ENCODE measurements around the gene GSTA4. TPM values are rescaled to one million over a fixed set of nuclear protein-coding genes. Genes with fewer than 3 reads are reported as not detected.
"Not testable (repeated sequence)": the region's sequence is repeated elsewhere in the genome, so short reads cannot be mapped to it uniquely, and the experiment has no call there.

Gene GSTA4
- total and polyA plus RNA-seq, 12 donors = 9.4 to 16.3 (median 12.0) TPM

DNA sequence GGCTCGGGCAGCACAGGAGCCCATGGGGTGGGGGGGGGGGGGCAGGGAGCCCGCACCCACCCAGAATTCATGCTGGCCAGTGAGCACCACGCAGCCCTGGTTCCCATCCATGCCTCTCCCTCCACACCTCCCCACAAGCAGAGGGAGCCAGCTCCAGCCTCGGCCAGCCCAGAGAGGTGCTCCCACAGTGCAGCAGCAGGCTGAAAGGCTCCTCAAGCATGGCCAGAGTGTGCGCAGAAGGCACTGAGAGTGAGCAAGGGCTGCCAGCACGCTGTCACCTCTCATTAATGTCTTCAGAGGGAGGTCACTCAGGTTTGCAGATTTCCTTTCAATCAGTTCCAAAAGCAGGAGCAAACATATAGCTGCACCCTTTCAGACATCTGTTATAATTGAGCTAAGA lies 32.4 kb downstream of the GSTA4 start:
- TF ChIP-seq, protein P1, sequence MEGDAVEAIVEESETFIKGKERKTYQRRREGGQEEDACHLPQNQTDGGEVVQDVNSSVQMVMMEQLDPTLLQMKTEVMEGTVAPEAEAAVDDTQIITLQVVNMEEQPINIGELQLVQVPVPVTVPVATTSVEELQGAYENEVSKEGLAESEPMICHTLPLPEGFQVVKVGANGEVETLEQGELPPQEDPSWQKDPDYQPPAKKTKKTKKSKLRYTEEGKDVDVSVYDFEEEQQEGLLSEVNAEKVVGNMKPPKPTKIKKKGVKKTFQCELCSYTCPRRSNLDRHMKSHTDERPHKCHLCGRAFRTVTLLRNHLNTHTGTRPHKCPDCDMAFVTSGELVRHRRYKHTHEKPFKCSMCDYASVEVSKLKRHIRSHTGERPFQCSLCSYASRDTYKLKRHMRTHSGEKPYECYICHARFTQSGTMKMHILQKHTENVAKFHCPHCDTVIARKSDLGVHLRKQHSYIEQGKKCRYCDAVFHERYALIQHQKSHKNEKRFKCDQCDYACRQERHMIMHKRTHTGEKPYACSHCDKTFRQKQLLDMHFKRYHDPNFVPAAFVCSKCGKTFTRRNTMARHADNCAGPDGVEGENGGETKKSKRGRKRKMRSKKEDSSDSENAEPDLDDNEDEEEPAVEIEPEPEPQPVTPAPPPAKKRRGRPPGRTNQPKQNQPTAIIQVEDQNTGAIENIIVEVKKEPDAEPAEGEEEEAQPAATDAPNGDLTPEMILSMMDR (IDR thresholded peaks at IDR 0.05) = no peak
- WGBS, 2 donors = 72 to 74% methylated on average over 6 of the region's 6 CpGs
- no peak for DNase-seq
- Histone ChIP-seq H3K27me3 (no peaks in the 10 kb centered on the region), H3K4me3 (no peak overlapping the region), H3K4me1 (no peaks in the 10 kb centered on the region), H3K27ac (no peak overlapping the region), H3K36me3 (no peaks in the 10 kb centered on the region), H3K9me3 (peaks cover 0 to 12% (median 0%) of the 10 kb centered on the region in 11 donors)
- ATAC-seq = no peak
- intact Hi-C loops (cut with DNase I) = no loop called here

GRCh38 chr6:52961022-52961421 lies 34.1 kb downstream of the GSTA4 start:
- intact Hi-C loops (cut with DNase I); ATAC-seq; DNase-seq; H3K4me3 ChIP-seq; H3K27ac ChIP-seq; H3K4me1 ChIP-seq; H3K36me3 ChIP-seq; H3K27me3 ChIP-seq: not testable (repeated sequence)
- WGBS, 2 donors = 71 to 77% methylated on average over 10 of the region's 10 CpGs
- peaks cover 0 to 12% (median 0%) of the 10 kb centered on the region in 11 donors for H3K9me3 ChIP-seq

DNA sequence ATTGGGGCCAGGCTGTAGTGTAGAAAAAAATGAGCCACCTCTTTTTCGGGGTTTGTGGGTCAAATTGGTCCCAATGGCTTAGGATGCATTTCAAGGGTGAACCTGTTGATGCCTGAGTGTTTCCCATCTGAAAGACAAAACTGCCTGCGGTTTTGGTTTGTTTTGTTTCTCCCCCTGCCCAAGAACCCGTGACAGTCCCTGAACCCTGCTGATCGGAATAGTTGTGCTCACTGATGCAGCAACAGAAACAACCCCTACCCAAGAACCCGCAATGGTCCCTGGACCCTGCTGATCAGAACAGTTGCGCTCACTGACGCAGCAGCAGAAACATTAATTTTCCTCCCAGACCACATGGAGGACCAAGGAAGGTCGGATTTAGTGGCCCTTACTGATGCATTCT lies 34.9 kb downstream of the GSTA4 start:
- DNase-seq; intact Hi-C loops (cut with DNase I); H3K4me1 ChIP-seq; H3K27ac ChIP-seq; H3K27me3 ChIP-seq; H3K36me3 ChIP-seq; H3K4me3 ChIP-seq; ATAC-seq: not testable (repeated sequence)
- peaks cover 0 to 12% (median 0%) of the 10 kb centered on the region in 11 donors for H3K9me3 ChIP-seq
- 82% methylated on average over 8 of the region's 8 CpGs for WGBS, 2 donors

DNA sequence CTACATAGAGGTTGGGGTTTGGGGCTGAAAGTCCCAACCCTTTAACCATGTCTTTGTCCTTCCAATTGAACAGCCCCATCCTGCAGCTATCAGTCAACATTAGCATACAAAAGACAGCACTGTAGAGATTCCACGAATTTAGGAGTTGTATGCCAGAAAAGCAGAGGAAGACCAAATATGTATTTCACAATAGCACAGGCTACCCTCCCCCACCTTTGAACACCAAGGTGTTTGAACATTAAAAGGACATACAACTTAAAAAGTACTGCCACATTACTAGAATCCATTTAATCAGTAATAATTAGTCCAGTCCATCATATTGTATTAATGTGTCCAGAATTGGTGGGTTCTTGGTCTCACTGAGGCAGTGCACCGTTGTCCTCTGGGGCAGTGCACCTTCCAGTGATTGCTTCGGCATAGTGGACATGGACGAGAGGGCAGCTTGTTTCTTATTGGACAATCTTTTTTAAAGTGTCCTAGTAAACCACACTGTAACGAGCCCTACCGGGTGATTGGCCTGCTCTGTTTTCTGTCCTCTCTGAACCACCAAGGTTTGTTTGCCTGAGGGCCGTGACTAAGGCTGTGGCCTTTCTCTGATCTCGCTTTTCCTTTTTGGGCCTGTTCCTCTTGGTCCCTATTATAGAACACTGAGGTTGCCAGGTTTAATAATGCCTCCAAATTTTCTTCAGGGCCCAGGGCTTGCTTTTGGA lies 36.4 kb downstream of the GSTA4 start:
- no peak for DNase-seq
- no peaks in the 10 kb centered on the region for H3K27me3 ChIP-seq
- no peak for ATAC-seq
- no peaks in the 10 kb centered on the region for H3K36me3 ChIP-seq
- WGBS, 2 donors = 64 to 78% methylated on average over 8 of the region's 8 CpGs
- TF ChIP-seq, protein P1 (IDR thresholded peaks at IDR 0.05) = no peak
- no peaks in the 10 kb centered on the region for H3K4me1 ChIP-seq
- H3K27ac ChIP-seq = no peak overlapping the region
- peaks cover 0 to 12% (median 0%) of the 10 kb centered on the region in 11 donors for H3K9me3 ChIP-seq
- H3K4me3 ChIP-seq = no peak overlapping the region
- intact Hi-C loops (cut with DNase I) = no loop called here

- no peak overlapping the region for H3K27ac ChIP-seq
- H3K4me3 ChIP-seq = no peak overlapping the region
- no peaks in the 10 kb centered on the region for H3K27me3 ChIP-seq
- DNase-seq (no peak), ATAC-seq (no peak)
- no peaks in the 10 kb centered on the region for H3K36me3 ChIP-seq
- WGBS, 2 donors = 76 to 90% methylated on average over 7 of the region's 7 CpGs
- intact Hi-C loops (cut with DNase I) = no loop called here
- TF ChIP-seq, protein P1 (IDR thresholded peaks at IDR 0.05) = no peak
- H3K4me1 ChIP-seq = no peaks in the 10 kb centered on the region
- peaks cover 0 to under 1% (median 0%) of the 10 kb centered on the region in 11 donors for H3K9me3 ChIP-seq
These were observed 39.2 kb downstream of the GSTA4 start for GRCh38 chr6:52955871-52956270.

Data from heart right ventricle (tissue), 16 donors.